Osteocyte (in vitro differentiated cells): ENCODE results near the gene CAT. TPM values are rescaled to one million over a fixed set of nuclear protein-coding genes. Genes with fewer than 3 reads are reported as not detected.

Source experiments
- DNase-seq: peaks from one replicate; pipeline ENCODE4 v3.0.0; 2021; ENCODE audit warnings: mixed read lengths; ENCODE audit not compliant: unreplicated experiment; ENCODE audit errors: extremely low spot score
- H3K27ac Mint-ChIP-seq: one replicate; pipeline ENCODE4 v1.8.0; 2021; ENCODE audit warnings: mild to moderate bottlenecking, mixed read lengths; ENCODE audit not compliant: unreplicated experiment
- H3K27me3 Mint-ChIP-seq: one replicate; pipeline ENCODE4 v1.8.0; 2021; ENCODE audit warnings: mixed read lengths; ENCODE audit not compliant: unreplicated experiment
- H3K36me3 Mint-ChIP-seq: one replicate; pipeline ENCODE4 v1.8.0; 2021; ENCODE audit warnings: mixed read lengths; ENCODE audit not compliant: unreplicated experiment
- H3K4me1 Mint-ChIP-seq: one replicate; pipeline ENCODE4 v1.8.0; 2021; ENCODE audit warnings: mixed read lengths; ENCODE audit not compliant: unreplicated experiment
- H3K4me3 Mint-ChIP-seq: one replicate; pipeline ENCODE4 v1.8.0; 2021; ENCODE audit warnings: mild to moderate bottlenecking, moderate library complexity, mixed read lengths; ENCODE audit not compliant: unreplicated experiment
- H3K9me3 Mint-ChIP-seq: one replicate; pipeline ENCODE4 v1.8.0; 2021; ENCODE audit warnings: mixed read lengths; ENCODE audit not compliant: unreplicated experiment
- total RNA-seq: library from RNA; stranded (reverse); gene quantifications from 2 replicates; pipeline ENCODE4 v1.2.1, GENCODE V29; 2021
- TF ChIP-seq, protein P1 (sequence below): fragments of 200-600 bp; sonication (generic); IDR thresholded peaks from 2 replicates; pipeline ENCODE4 v1.5.0; 2021; ENCODE audit warnings: antibody characterized with exemption, mild to moderate bottlenecking, moderate library complexity

CAT gene
- total RNA-seq, 1 donor from 2014 or later = 22.4 TPM

- Mint-ChIP-seq H3K4me1 (no peaks in the 10 kb centered on the region), H3K4me3 (no peak overlapping the region), H3K27ac (no peak overlapping the region), H3K9me3 (no peaks in the 10 kb centered on the region), H3K27me3 (no peaks in the 10 kb centered on the region), H3K36me3 (no peaks in the 10 kb centered on the region)
- TF ChIP-seq, protein P1, sequence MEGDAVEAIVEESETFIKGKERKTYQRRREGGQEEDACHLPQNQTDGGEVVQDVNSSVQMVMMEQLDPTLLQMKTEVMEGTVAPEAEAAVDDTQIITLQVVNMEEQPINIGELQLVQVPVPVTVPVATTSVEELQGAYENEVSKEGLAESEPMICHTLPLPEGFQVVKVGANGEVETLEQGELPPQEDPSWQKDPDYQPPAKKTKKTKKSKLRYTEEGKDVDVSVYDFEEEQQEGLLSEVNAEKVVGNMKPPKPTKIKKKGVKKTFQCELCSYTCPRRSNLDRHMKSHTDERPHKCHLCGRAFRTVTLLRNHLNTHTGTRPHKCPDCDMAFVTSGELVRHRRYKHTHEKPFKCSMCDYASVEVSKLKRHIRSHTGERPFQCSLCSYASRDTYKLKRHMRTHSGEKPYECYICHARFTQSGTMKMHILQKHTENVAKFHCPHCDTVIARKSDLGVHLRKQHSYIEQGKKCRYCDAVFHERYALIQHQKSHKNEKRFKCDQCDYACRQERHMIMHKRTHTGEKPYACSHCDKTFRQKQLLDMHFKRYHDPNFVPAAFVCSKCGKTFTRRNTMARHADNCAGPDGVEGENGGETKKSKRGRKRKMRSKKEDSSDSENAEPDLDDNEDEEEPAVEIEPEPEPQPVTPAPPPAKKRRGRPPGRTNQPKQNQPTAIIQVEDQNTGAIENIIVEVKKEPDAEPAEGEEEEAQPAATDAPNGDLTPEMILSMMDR = no peak
- no peak for DNase-seq
Observed at GRCh38 chr11:34507610-34508009, 68.9 kb downstream of the CAT start.

DNA sequence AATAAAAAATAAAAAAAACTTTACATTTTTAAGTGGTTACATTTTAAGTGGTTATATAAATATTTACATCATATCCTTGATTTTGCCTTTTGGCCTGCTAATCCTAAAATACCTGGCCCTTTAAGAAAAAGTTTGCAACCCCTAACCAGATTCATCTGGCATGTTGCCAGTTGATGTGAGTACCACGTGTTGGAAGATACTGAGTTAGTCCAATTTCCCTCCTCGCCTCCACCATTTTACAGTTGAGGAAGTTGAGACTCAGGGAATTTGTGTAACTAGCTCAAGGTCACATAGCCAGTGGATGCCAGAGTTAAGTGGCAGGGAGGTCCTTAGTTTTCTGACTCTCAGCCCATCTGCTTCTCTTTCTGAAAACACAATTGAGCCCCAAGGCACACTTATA is 69.8 kb downstream of the CAT start:
- no peak for DNase-seq
- TF ChIP-seq, protein P1 = no peak
- no peaks in the 10 kb centered on the region for H3K36me3 Mint-ChIP-seq
- no peak overlapping the region for H3K4me3 Mint-ChIP-seq
- H3K27ac Mint-ChIP-seq = no peak overlapping the region
- no peaks in the 10 kb centered on the region for H3K9me3 Mint-ChIP-seq
- H3K27me3 Mint-ChIP-seq = no peaks in the 10 kb centered on the region
- no peaks in the 10 kb centered on the region for H3K4me1 Mint-ChIP-seq

GRCh38 chr11:34509336-34509876 is 70.7 kb downstream of the CAT start:
- Mint-ChIP-seq H3K36me3 (no peaks in the 10 kb centered on the region), H3K4me1 (no peaks in the 10 kb centered on the region), H3K4me3 (no peak overlapping the region), H3K27me3 (no peaks in the 10 kb centered on the region), H3K9me3 (no peaks in the 10 kb centered on the region), H3K27ac (no peak overlapping the region)
- DNase-seq = no peak
- TF ChIP-seq, protein P1 = no peak

GRCh38 chr11:34510218-34510617 is 71.5 kb downstream of the CAT start:
- H3K27me3 Mint-ChIP-seq = no peaks in the 10 kb centered on the region
- H3K36me3 Mint-ChIP-seq = no peaks in the 10 kb centered on the region
- no peak overlapping the region for H3K4me3 Mint-ChIP-seq
- TF ChIP-seq, protein P1 = no peak
- DNase-seq = no peak
- H3K27ac Mint-ChIP-seq = no peak overlapping the region
- H3K4me1 Mint-ChIP-seq = no peaks in the 10 kb centered on the region
- no peaks in the 10 kb centered on the region for H3K9me3 Mint-ChIP-seq

DNA sequence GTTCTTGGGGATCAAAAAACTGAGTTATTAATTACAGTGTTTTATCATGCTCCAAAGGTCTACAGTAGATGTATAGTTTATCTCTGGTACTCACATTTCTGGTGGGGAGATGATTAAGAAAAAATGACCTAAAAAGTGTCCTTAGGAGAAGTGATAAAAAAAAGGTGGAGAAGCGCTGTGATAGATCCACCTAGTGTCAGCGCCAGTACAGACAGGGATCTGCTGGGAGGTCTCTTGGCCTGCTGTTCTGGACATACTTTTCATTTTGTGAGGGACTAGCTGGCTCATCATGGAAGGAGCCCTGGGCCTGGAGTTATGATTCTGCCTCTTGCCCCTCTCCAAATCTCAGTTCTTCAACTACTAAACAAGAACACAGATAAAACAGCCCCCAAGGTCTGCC is 71.9 kb downstream of the CAT start:
- Mint-ChIP-seq H3K36me3 (no peaks in the 10 kb centered on the region), H3K27ac (no peak overlapping the region), H3K4me1 (no peaks in the 10 kb centered on the region), H3K4me3 (no peak overlapping the region), H3K27me3 (peaks cover 2% of the 10 kb centered on the region), H3K9me3 (no peaks in the 10 kb centered on the region)
- TF ChIP-seq, protein P1 = no peak
- DNase-seq = no peak
